HFFc6 (cell line): ENCODE measurements around the gene CPA3. TPM values are rescaled to one million over a fixed set of nuclear protein-coding genes. Genes with fewer than 3 reads are reported as not detected.

ENCODE experiments used
- DNase-seq: peaks from one replicate; pipeline ENCODE4 v3.0.0-alpha.2; 2018
- H3K27ac Mint-ChIP-seq: 2 replicates; pipeline ENCODE4 v1.8.0; 2020; ENCODE audit warnings: mild to moderate bottlenecking, mixed read lengths
- H3K27me3 Mint-ChIP-seq: 2 replicates; pipeline ENCODE4 v1.8.0; 2021; ENCODE audit warnings: mild to moderate bottlenecking, moderate library complexity, mixed read lengths; ENCODE audit not compliant: insufficient read depth
- H3K36me3 Mint-ChIP-seq: 2 replicates; pipeline ENCODE4 v1.8.0; 2021; ENCODE audit warnings: low read depth, mixed read lengths
- H3K4me1 Mint-ChIP-seq: 2 replicates; pipeline ENCODE4 v1.8.0; 2020; ENCODE audit warnings: low read depth, mixed read lengths
- H3K4me3 Mint-ChIP-seq: 2 replicates; pipeline ENCODE4 v1.8.0; 2020; ENCODE audit warnings: mild to moderate bottlenecking, moderate library complexity, mixed read lengths
- H3K9me3 Mint-ChIP-seq: 2 replicates; pipeline ENCODE4 v1.8.0; 2020; ENCODE audit warnings: mild to moderate bottlenecking, mixed read lengths
- CTCF ChIP-seq: fragments of 200-600 bp; sonication (generic); IDR thresholded peaks from 2 replicates; pipeline ENCODE4 v1.5.0; 2021; ENCODE audit warnings: antibody characterized with exemption, mild to moderate bottlenecking
- total RNA-seq, 6 experiments: library from RNA; stranded (reverse); fragmentation: NEBNext Ultra II Directional; extraction: Animal tissue kit (Norgen Biotek cat#: 25700); gene quantifications; 2 replicates in 1 of 6; 3 replicates in 5 of 6; pipeline ENCODE4 v1.2.3, GENCODE V29; 2021

CPA3 gene
- total RNA-seq, 6 experiments from 2014 or later: 0.21 to 0.88 (median 0.36) TPM

- peaks cover 10% of the 10 kb centered on the region for H3K27me3 Mint-ChIP-seq
- no peak for TF ChIP-seq CTCF
- no peak for DNase-seq
- H3K9me3 Mint-ChIP-seq: no peaks in the 10 kb centered on the region
- no peak overlapping the region for H3K27ac Mint-ChIP-seq
- no peaks in the 10 kb centered on the region for H3K4me1 Mint-ChIP-seq
- no peak overlapping the region for H3K4me3 Mint-ChIP-seq
- no peaks in the 10 kb centered on the region for H3K36me3 Mint-ChIP-seq
Observed at GRCh38 chr3:148847351-148847750, 17.7 kb upstream of the CPA3 start.

GRCh38 chr3:148848410-148848809 is 16.7 kb upstream of the CPA3 start:
- H3K4me1 Mint-ChIP-seq: no peaks in the 10 kb centered on the region
- no peaks in the 10 kb centered on the region for H3K9me3 Mint-ChIP-seq
- H3K27ac Mint-ChIP-seq: no peak overlapping the region
- TF ChIP-seq CTCF: no peak
- no peak overlapping the region for H3K4me3 Mint-ChIP-seq
- no peaks in the 10 kb centered on the region for H3K36me3 Mint-ChIP-seq
- H3K27me3 Mint-ChIP-seq: peaks cover 10% of the 10 kb centered on the region
- DNase-seq: no peak

- no peak for DNase-seq
- H3K36me3 Mint-ChIP-seq: no peaks in the 10 kb centered on the region
- H3K27ac Mint-ChIP-seq: no peak overlapping the region
- no peak overlapping the region for H3K4me3 Mint-ChIP-seq
- H3K4me1 Mint-ChIP-seq: no peaks in the 10 kb centered on the region
- TF ChIP-seq CTCF: no peak
- peaks cover 10% of the 10 kb centered on the region for H3K27me3 Mint-ChIP-seq
- H3K9me3 Mint-ChIP-seq: no peaks in the 10 kb centered on the region
Observed at GRCh38 chr3:148852271-148852992, 12.7 kb upstream of the CPA3 start.

- Mint-ChIP-seq H3K9me3 (no peaks in the 10 kb centered on the region), H3K36me3 (no peaks in the 10 kb centered on the region), H3K27ac (no peak overlapping the region), H3K27me3 (peaks cover 10% of the 10 kb centered on the region), H3K4me3 (no peak overlapping the region), H3K4me1 (no peaks in the 10 kb centered on the region)
- no peak for DNase-seq
- no peak for TF ChIP-seq CTCF
Observed at GRCh38 chr3:148853076-148853475, 12.0 kb upstream of the CPA3 start.

- peaks cover 10% of the 10 kb centered on the region for H3K27me3 Mint-ChIP-seq
- DNase-seq: no peak
- no peak for TF ChIP-seq CTCF
- H3K4me1 Mint-ChIP-seq: no peaks in the 10 kb centered on the region
- no peak overlapping the region for H3K4me3 Mint-ChIP-seq
- no peak overlapping the region for H3K27ac Mint-ChIP-seq
- H3K9me3 Mint-ChIP-seq: no peaks in the 10 kb centered on the region
- no peaks in the 10 kb centered on the region for H3K36me3 Mint-ChIP-seq
Observed at GRCh38 chr3:148854061-148854460, 11.0 kb upstream of the CPA3 start.
